Peyer's patch (tissue), 4 donors: ENCODE results near the gene CENPA.
"Not testable (repeated sequence)": the region's sequence is repeated elsewhere in the genome, so short reads cannot be mapped to it uniquely, and the experiment has no call there.

Experiments used
- POLR2A ChIP-seq, 2 donors: fragments of 450-650 bp; IDR thresholded peaks; one replicate each; pipeline ENCODE4 v1.5.1; 2017; ENCODE audit warnings: antibody characterized with exemption in 2 of 2, mild to moderate bottlenecking in 2 of 2, moderate library complexity in 2 of 2
- TF ChIP-seq, protein P1 (sequence below), 6 experiments: fragments of 450-650 bp in 4 of 6; fragments of 200-600 bp in 2 of 6; sonication (generic) in 1 of 6; IDR thresholded peaks; one replicate each; pipeline ENCODE4 v1.5.1; 2017 to 2019; ENCODE audit warnings: antibody characterized with exemption in 6 of 6, mild to moderate bottlenecking in 3 of 6, moderate library complexity in 1 of 6

- TF ChIP-seq, protein P1, sequence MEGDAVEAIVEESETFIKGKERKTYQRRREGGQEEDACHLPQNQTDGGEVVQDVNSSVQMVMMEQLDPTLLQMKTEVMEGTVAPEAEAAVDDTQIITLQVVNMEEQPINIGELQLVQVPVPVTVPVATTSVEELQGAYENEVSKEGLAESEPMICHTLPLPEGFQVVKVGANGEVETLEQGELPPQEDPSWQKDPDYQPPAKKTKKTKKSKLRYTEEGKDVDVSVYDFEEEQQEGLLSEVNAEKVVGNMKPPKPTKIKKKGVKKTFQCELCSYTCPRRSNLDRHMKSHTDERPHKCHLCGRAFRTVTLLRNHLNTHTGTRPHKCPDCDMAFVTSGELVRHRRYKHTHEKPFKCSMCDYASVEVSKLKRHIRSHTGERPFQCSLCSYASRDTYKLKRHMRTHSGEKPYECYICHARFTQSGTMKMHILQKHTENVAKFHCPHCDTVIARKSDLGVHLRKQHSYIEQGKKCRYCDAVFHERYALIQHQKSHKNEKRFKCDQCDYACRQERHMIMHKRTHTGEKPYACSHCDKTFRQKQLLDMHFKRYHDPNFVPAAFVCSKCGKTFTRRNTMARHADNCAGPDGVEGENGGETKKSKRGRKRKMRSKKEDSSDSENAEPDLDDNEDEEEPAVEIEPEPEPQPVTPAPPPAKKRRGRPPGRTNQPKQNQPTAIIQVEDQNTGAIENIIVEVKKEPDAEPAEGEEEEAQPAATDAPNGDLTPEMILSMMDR (IDR thresholded peaks at IDR 0.05) = not testable (repeated sequence)
- not testable (repeated sequence) for TF ChIP-seq POLR2A (IDR thresholded peaks at IDR 0.05)
Observed at GRCh38 chr2:26749787-26750420, 36.0 kb upstream of the CENPA start.
